22Rv1 (cell line): ENCODE data around the gene SEC24C.

Experiments
- H3K27ac ChIP-seq: fragments of 450-650 bp; 2 replicates; pipeline ENCODE4 v1.5.1; 2017
- CTCF ChIP-seq: fragments of 450-650 bp; IDR thresholded peaks from 2 replicates; pipeline ENCODE4 v1.5.1; 2017; ENCODE audit warnings: mild to moderate bottlenecking
- ZFX ChIP-seq: fragments of 450-650 bp; IDR thresholded peaks from 2 replicates; pipeline ENCODE4 v1.6.1; 2017; ENCODE audit warnings: antibody characterized with exemption, borderline replicate concordance

SEC24C gene

GRCh38 chr10:73813333-73813732, 69.2 kb downstream of the SEC24C start:
- TF ChIP-seq ZFX (no peak), CTCF (no peak)
- no peak overlapping the region for H3K27ac ChIP-seq

- no peak overlapping the region for H3K27ac ChIP-seq
- TF ChIP-seq ZFX: no peak
- no peak for TF ChIP-seq CTCF
Measured at GRCh38 chr10:73814276-73814895, 70.2 kb downstream of the SEC24C start.

- no peak overlapping the region for H3K27ac ChIP-seq
- TF ChIP-seq CTCF (peak; percentile 62), ZFX (no peak)
Measured at GRCh38 chr10:73814896-73815718, 70.9 kb downstream of the SEC24C start.

- H3K27ac ChIP-seq: no peak overlapping the region
- TF ChIP-seq ZFX (no peak), CTCF (no peak)
Measured at GRCh38 chr10:73815719-73816030, 71.5 kb downstream of the SEC24C start.

GRCh38 chr10:73816917-73817729, 73.0 kb downstream of the SEC24C start:
- no peak for TF ChIP-seq ZFX
- no peak for TF ChIP-seq CTCF
- H3K27ac ChIP-seq: no peak overlapping the region

- H3K27ac ChIP-seq: no peak overlapping the region
- TF ChIP-seq ZFX: no peak
- TF ChIP-seq CTCF: no peak
Measured at GRCh38 chr10:73817826-73818225, 73.7 kb downstream of the SEC24C start.

GRCh38 chr10:73818402-73818801, 74.2 kb downstream of the SEC24C start:
- peak overlapping the region; percentile 50 for H3K27ac ChIP-seq
- TF ChIP-seq CTCF: no peak
- TF ChIP-seq ZFX: no peak
